ENCODE results near the gene FOXD1.
"Not testable (repeated sequence)": the region's sequence is repeated elsewhere in the genome, so short reads cannot be mapped to it uniquely, and the experiment has no call there.

Gene FOXD1

GRCh38 chr5:73417303-73418034, 31.1 kb downstream of the FOXD1 start:
- no peak for DNase-seq (ENCODE audit: low read depth in 2 of 2)

GRCh38 chr5:73415617-73416016, 33.0 kb downstream of the FOXD1 start:
- DNase-seq (ENCODE audit: low read depth in 2 of 2), result no peak

- DNase-seq (ENCODE audit: low read depth in 2 of 2), result no peak
Observed at GRCh38 chr5:73415171-73415570, 33.4 kb downstream of the FOXD1 start.

GRCh38 chr5:73412597-73412988, 36.0 kb downstream of the FOXD1 start:
- no peak for DNase-seq (ENCODE audit: low read depth in 2 of 2)

- no peak for DNase-seq (ENCODE audit: low read depth in 2 of 2)
Observed at GRCh38 chr5:73411936-73412596, 36.5 kb downstream of the FOXD1 start.

GRCh38 chr5:73409927-73410326, 38.6 kb downstream of the FOXD1 start:
- not testable (repeated sequence) for DNase-seq (ENCODE audit: low read depth in 2 of 2)

GRCh38 chr5:73405691-73406090, 42.9 kb downstream of the FOXD1 start:
- DNase-seq (ENCODE audit: low read depth in 2 of 2), result no peak

GRCh38 chr5:73399775-73400174, 48.8 kb downstream of the FOXD1 start:
- DNase-seq (ENCODE audit: low read depth in 2 of 2), result no peak
